ENCODE measurements around the gene NPEPL1. TPM values are rescaled to one million over a fixed set of nuclear protein-coding genes. Genes with fewer than 3 reads are reported as not detected.

The NPEPL1 gene
- polyA plus RNA-seq, 2 of the 4 experiments (the other 2 are of a cell fraction) = 8.6 to 34.6 TPM

- no peak for ATAC-seq
- H3K4me3 ChIP-seq = peak overlapping the region; percentile 80
- no peak for DNase-seq (ENCODE audit: low read depth in 1 of 2, low spot score in 1 of 2)
- peak overlapping the region; percentile 97 to 98 for H3K27ac ChIP-seq
- no peak for FAIRE-seq
- H3K4me1 ChIP-seq = peaks cover 20% of the 10 kb centered on the region
- no peaks in the 10 kb centered on the region for H3K9me3 ChIP-seq
- peak overlapping the region; percentile 88 for H3K4me2 ChIP-seq
- POLR2A ChIA-PET = interaction anchor here (0.9 kb wide), 1 partner anchor 20 kb away, joined by 5 read pairs; no protein-coding TSS in a partner anchor
- WGBS (ENCODE audit: missing lambda C conversion rate) = 94% methylated on average over 14 of the region's 31 CpGs
- TF ChIP-seq HOXB5 (CRISPR knock-in tag; IDR thresholded peaks at IDR 0.05) = 0 out of 2 replicates have a peak, but pooled peaks have one; percentile 32
- TF ChIP-seq HES2 (IDR thresholded peaks at IDR 0.05) = no peak
- no peak for TF ChIP-seq JUN (IDR thresholded peaks at IDR 0.05)
- no peak for TF ChIP-seq POLR2AphosphoS2 (conservative IDR thresholded peaks at IDR 0.05; ENCODE audit: low read length)
- no peak for TF ChIP-seq EP300 (IDR thresholded peaks at IDR 0.05)
- TF ChIP-seq BCL3 (IDR thresholded peaks at IDR 0.05) = 0 out of 3 replicates have a peak, but pooled peaks have one; percentile 1
- CTCF ChIA-PET = interaction anchor here (1.0 to 2.1 kb wide), 2 partner anchors 11 to 454 kb away, joined by 3 to 4 read pairs; no protein-coding TSS in a partner anchor
Measured at GRCh38 chr20:58691773-58692578, 624 bp upstream of the NPEPL1 start.

DNA sequence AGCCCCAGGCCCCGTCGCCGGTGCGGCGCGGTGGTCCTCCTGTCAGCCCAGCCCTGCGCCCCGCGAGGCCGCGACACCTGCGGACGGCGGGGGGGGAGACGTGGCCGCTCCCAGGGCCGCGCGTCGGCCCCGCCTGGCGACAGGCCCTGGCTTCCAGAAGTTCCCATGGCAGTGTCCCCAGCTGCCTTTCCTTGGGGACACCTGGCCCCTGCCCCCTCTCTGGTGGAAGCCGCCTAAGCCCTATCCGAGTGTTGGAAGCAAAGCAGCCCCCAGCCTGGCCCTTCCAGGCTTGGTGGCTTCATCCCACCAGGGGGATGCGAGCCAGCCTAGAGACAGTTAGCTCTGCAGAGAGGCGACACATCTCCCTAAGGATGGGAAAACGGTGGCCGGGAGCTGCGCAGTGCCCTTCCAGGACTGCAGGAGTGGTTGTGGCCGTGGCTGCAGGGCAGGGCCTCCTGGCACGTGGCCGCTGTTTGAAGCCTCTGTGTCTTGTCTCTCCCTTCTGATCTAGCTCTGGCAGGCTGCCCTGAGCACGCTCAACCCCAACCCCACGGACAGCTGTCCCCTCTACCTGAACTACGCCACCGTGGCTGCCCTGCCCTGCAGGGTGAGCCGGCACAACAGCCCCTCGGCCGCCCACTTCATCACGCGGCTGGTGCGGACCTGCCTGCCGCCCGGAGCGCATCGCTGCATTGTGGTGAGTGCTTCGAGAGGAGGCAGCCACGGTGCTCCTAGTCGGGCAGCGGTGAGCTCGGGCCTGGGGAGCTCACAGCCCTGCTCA, 816 bp downstream of the NPEPL1 start:
- H3K4me3 ChIP-seq = peak overlapping the region; percentile 80
- H3K4me1 ChIP-seq = peaks cover 20% of the 10 kb centered on the region
- no peak for FAIRE-seq
- H3K27ac ChIP-seq = peak overlapping the region; percentile 97 to 98
- ChIA-PET POLR2A (interaction anchor here (1.2 kb wide), 1 partner anchor 42 kb away, joined by 5 read pairs; the partner anchor contains the start of gene STX16), CTCF (interaction anchor here (0.7 to 2.6 kb wide), 11 partner anchors 10 to 456 kb away, joined by 3 to 8 read pairs (median 3); partner anchors contain the start of gene STX16)
- peak; percentile 6 to 24 for DNase-seq (ENCODE audit: low read depth in 1 of 2, low spot score in 1 of 2)
- H3K9me3 ChIP-seq = no peaks in the 10 kb centered on the region
- H3K4me2 ChIP-seq = peak overlapping the region; percentile 88
- ATAC-seq = peak; percentile 51 to 52; a peak in 5 of 6 replicates
- TF ChIP-seq, protein P1, sequence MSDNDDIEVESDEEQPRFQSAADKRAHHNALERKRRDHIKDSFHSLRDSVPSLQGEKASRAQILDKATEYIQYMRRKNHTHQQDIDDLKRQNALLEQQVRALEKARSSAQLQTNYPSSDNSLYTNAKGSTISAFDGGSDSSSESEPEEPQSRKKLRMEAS (IDR thresholded peaks at IDR 0.05) = no peak
- TF ChIP-seq RNF2 (IDR thresholded peaks at IDR 0.05; ENCODE audit: borderline replicate concordance, low read depth) = no peak
- TF ChIP-seq PHF8 (IDR thresholded peaks at IDR 0.05; ENCODE audit: borderline replicate concordance, low read depth) = no peak
- TF ChIP-seq BCL3 (IDR thresholded peaks at IDR 0.05) = no peak
- no peak for TF ChIP-seq MAFK (IDR thresholded peaks at IDR 0.05; ENCODE audit: partially characterized antibody)
- TF ChIP-seq EHF (CRISPR knock-in tag; IDR thresholded peaks at IDR 0.05) = no peak
- TF ChIP-seq FOSL2 (IDR thresholded peaks at IDR 0.05) = no peak
- TF ChIP-seq FOSL2 (CRISPR knock-in tag; IDR thresholded peaks at IDR 0.05) = no peak
- TF ChIP-seq PBX3 (IDR thresholded peaks at IDR 0.05) = no peak
- WGBS (ENCODE audit: missing lambda C conversion rate) = 91% methylated on average over 12 of the region's 51 CpGs

Measured in A549 (cell line).